Adrenal gland (tissue), 5 donors: Measurements from ENCODE around the gene ECT2.
"Not testable (repeated sequence)": the region's sequence is repeated elsewhere in the genome, so short reads cannot be mapped to it uniquely, and the experiment has no call there.

Source experiments
- CTCF ChIP-seq, 6 experiments: fragments of 450-650 bp in 4 of 6; fragments of 200-600 bp in 2 of 6; sonication (generic) in 1 of 6; IDR thresholded peaks; 1 replicate in 5 of 6; 2 replicates in 1 of 6; pipeline versions ENCODE4 v1.5.1 to v1.8.0; 2016 to 2021; ENCODE audit warnings: antibody characterized with exemption in 6 of 6, mild to moderate bottlenecking in 2 of 6, moderate library complexity in 1 of 6
- POLR2A ChIP-seq, 2 donors: fragments of 450-650 bp; IDR thresholded peaks; one replicate each; pipeline ENCODE4 v1.6.1; 2017; ENCODE audit warnings: antibody characterized with exemption in 2 of 2, mild to moderate bottlenecking in 2 of 2, moderate library complexity in 1 of 2
- donor health status: DM: no; HTN: no; CAD: no.

GRCh38 chr3:172866726-172867350, 116.3 kb downstream of the ECT2 start:
- TF ChIP-seq POLR2A, CTCF (IDR thresholded peaks at IDR 0.05): not testable (repeated sequence)
